NT2/D1 (cell line): ENCODE data around the gene QKI.

ENCODE experiments used
- YY1 ChIP-seq: IDR thresholded peaks from 2 replicates; pipeline ENCODE4 v1.6.1; 2011; ENCODE audit not compliant: insufficient read length, insufficient read depth
- ZNF274 ChIP-seq: IDR thresholded peaks from 2 replicates; pipeline ENCODE4 v1.6.1; 2011; ENCODE audit warnings: mild to moderate bottlenecking, low read depth, low read length

DNA sequence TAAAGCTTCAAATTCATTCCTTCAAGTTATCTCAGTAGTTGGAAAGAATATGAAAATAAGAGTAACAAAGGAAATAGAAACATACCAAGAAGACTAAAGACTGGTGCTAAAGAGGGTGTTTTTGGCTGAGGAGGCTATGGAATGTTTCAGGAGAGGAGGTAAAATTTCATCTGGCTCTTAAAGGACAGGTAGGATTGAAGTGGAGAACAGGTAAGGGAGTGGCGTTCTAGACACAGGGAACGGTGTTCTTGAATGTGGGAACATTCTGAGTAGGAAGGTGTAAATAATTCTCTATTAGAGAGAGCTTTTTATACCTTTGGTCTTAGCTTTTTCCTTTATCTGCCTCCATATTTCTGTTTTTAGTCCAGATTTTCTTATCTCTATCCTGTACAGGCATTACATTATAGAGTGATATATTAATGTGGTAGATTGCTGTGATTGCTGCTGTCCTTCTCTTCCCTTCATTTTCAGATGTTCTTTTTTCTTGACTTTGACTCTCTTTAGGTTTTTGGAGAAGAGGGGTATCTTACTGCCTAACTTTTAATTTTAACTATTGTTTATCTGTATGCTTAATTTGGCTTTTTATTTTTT lies 15.4 kb downstream of the QKI start:
- TF ChIP-seq YY1 (no peak), ZNF274 (no peak)
